Kidney (tissue), 14 donors: ENCODE results near the gene COX6A2. TPM values are rescaled to one million over a fixed set of nuclear protein-coding genes. Genes with fewer than 3 reads are reported as not detected.

Experiments
- DNase-seq, 5 donors: peaks; one replicate each; pipeline ENCODE4 v3.0.0-alpha.2; 2013 to 2020
- FAIRE-seq: peaks from 2 replicates; lab custom pipeline; 2012; peaks lifted over from hg19 to GRCh38; lab: Jason Lieb, UNC
- H3K27ac ChIP-seq, 2 donors: one replicate each; pipeline ENCODE4 v1.7.0; 2013; ENCODE audit warnings: low read depth in 2 of 2, low read length in 2 of 2, inconsistent platforms in 1 of 2
- H3K27me3 ChIP-seq: one replicate; pipeline ENCODE4 v1.7.1; 2013; ENCODE audit warnings: low read length, inconsistent platforms; ENCODE audit not compliant: control insufficient read depth, insufficient read depth
- H3K36me3 ChIP-seq, 3 donors: one replicate each; pipeline versions ENCODE4 v1.7.0 to v1.7.1; 2013; ENCODE audit warnings: low read length in 3 of 3, control low read depth in 1 of 3, inconsistent platforms in 1 of 3; ENCODE audit not compliant: insufficient read depth in 3 of 3, control insufficient read depth in 2 of 3
- H3K4me1 ChIP-seq, 3 donors: one replicate each; pipeline versions ENCODE4 v1.7.0 to v1.7.1; 2013; ENCODE audit warnings: low read length in 3 of 3, inconsistent platforms in 1 of 3, low read depth in 1 of 3; ENCODE audit not compliant: control insufficient read depth in 2 of 3, insufficient read depth in 2 of 3
- H3K4me3 ChIP-seq, 3 donors: one replicate each; pipeline versions ENCODE4 v1.7.0 to v1.8.1; 2013; ENCODE audit warnings: low read length in 3 of 3, control low read depth in 1 of 3, inconsistent platforms in 1 of 3
- H3K9ac ChIP-seq, 3 donors: one replicate each; pipeline versions ENCODE4 v1.7.0 to v1.7.1; 2013; ENCODE audit warnings: low read length in 3 of 3, control low read depth in 1 of 3, inconsistent platforms in 1 of 3
- H3K9me3 ChIP-seq, 3 donors: one replicate each; pipeline versions ENCODE4 v1.7.0 to v1.7.1; 2013; ENCODE audit warnings: low read length in 3 of 3, control low read depth in 1 of 3, inconsistent platforms in 1 of 3; ENCODE audit not compliant: control insufficient read depth in 2 of 3, insufficient read depth in 1 of 3
- CTCF ChIP-seq: IDR thresholded peaks from 3 replicates; pipeline ENCODE4 v1.5.1; 2012; ENCODE audit warnings: mild to moderate bottlenecking, moderate library complexity, borderline replicate concordance; ENCODE audit not compliant: insufficient read depth; ENCODE audit errors: extremely low read depth
- intact Hi-C: fragments of 100-400 bp; cut with DNase I; formaldehyde crosslinking; loops from one replicate; pipeline ENCODE4 v1.11.1; 2022
- polyA plus RNA-seq: library from polyadenylated mRNA; stranded (reverse); fragments of 350-450 nt; fragmentation: Illumina TruSeq; extraction: RNeasy Lipid Tissue Mini Kit (QIAGEN cat#74804); gene quantifications from one replicate; pipeline ENCODE4 v1.2.3, GENCODE V29; 2014; ENCODE audit warnings: low read depth, low replicate concordance; ENCODE audit not compliant: insufficient read depth
- total RNA-seq: library from RNA; stranded (reverse); fragmentation: NEBNext Ultra II Directional; extraction: Animal tissue kit (Norgen Biotek cat#: 25700); gene quantifications from one replicate; pipeline ENCODE4 v1.2.1, GENCODE V29; 2021
- donor health status: control.
- donor health status: control.
- donor health status: control.
- donor health status: control.
- donor health status: control.
- donor health status: DM: yes; HTN: yes; CAD: no.
- donor health status: Normal renal cell carcinoma (clear cell type).

COX6A2 gene
- total and polyA plus RNA-seq, 2 donors from 2014 or later, result 5.5 TPM; not detected in 1

GRCh38 chr16:31412750-31413149, 15.4 kb downstream of the COX6A2 start:
- H3K4me3 ChIP-seq, result no peak overlapping the region
- DNase-seq (no peak), FAIRE-seq (no peak)
- H3K27me3 ChIP-seq, result no peaks in the 10 kb centered on the region
- H3K9me3 ChIP-seq, result no peaks in the 10 kb centered on the region
- H3K27ac ChIP-seq, result no peak overlapping the region
- H3K9ac ChIP-seq, result no peak overlapping the region
- no peaks in the 10 kb centered on the region for H3K4me1 ChIP-seq
- TF ChIP-seq CTCF, result no peak
- H3K36me3 ChIP-seq, result no peaks in the 10 kb centered on the region
- intact Hi-C loops, result no loop called here

- no peaks in the 10 kb centered on the region for H3K36me3 ChIP-seq
- H3K4me1 ChIP-seq, result no peaks in the 10 kb centered on the region
- H3K27ac ChIP-seq, result no peak overlapping the region
- no peaks in the 10 kb centered on the region for H3K27me3 ChIP-seq
- H3K4me3 ChIP-seq, result no peak overlapping the region
- intact Hi-C loops, result no loop called here
- H3K9me3 ChIP-seq, result no peaks in the 10 kb centered on the region
- FAIRE-seq (no peak), DNase-seq (peak in 1 of 5 donors; percentile 17)
- no peak for TF ChIP-seq CTCF
- H3K9ac ChIP-seq, result no peak overlapping the region
Observed at GRCh38 chr16:31411024-31411844, 16.9 kb downstream of the COX6A2 start.

- Histone ChIP-seq H3K27me3 (no peaks in the 10 kb centered on the region), H3K9ac (no peak overlapping the region), H3K27ac (no peak overlapping the region), H3K36me3 (no peaks in the 10 kb centered on the region), H3K9me3 (no peaks in the 10 kb centered on the region), H3K4me1 (no peaks in the 10 kb centered on the region), H3K4me3 (no peak overlapping the region)
- intact Hi-C loops, result no loop called here
- no peak for FAIRE-seq
- TF ChIP-seq CTCF, result no peak
- DNase-seq, result no peak
Observed at GRCh38 chr16:31410082-31410481, 18.1 kb downstream of the COX6A2 start.
